HFF-Myc (cell line): ENCODE results near the gene HTT.

ENCODE experiments used
- DNase-seq: peaks from one replicate; pipeline ENCODE4 v3.0.0-alpha.2; 2011; ENCODE audit warnings: low read depth; ENCODE audit errors: extremely low read depth
- H3K4me3 ChIP-seq: replicated peaks from 2 replicates; pipeline ENCODE4 v1.5.1; 2011; ENCODE audit warnings: low read depth, mild to moderate bottlenecking, control low read depth, low read length
- CTCF ChIP-seq: IDR thresholded peaks from 2 replicates; pipeline ENCODE4 v1.5.1; 2012; ENCODE audit warnings: mild to moderate bottlenecking, low read depth, low read length, control low read depth; ENCODE audit errors: missing control alignments

The HTT gene

GRCh38 chr4:3040452-3041191, 33.9 kb upstream of the HTT start:
- H3K4me3 ChIP-seq = no peak overlapping the region
- DNase-seq = no peak
- no peak for TF ChIP-seq CTCF

- TF ChIP-seq CTCF = no peak
- peak overlapping the region; percentile 31 for H3K4me3 ChIP-seq
- DNase-seq = peak; percentile 9
These were observed 33.0 kb upstream of the HTT start for GRCh38 chr4:3041192-3042142.

GRCh38 chr4:3042226-3042625, 32.3 kb upstream of the HTT start:
- no peak for DNase-seq
- no peak for TF ChIP-seq CTCF
- peak overlapping the region; percentile 31 for H3K4me3 ChIP-seq

GRCh38 chr4:3043282-3044020, 31.0 kb upstream of the HTT start:
- no peak for DNase-seq
- H3K4me3 ChIP-seq = no peak overlapping the region
- TF ChIP-seq CTCF = no peak

- no peak for TF ChIP-seq CTCF
- no peak for DNase-seq
These were observed 29.3 kb upstream of the HTT start for GRCh38 chr4:3044870-3045819.

GRCh38 chr4:3046162-3046561, 28.3 kb upstream of the HTT start:
- TF ChIP-seq CTCF = no peak
- no peak overlapping the region for H3K4me3 ChIP-seq
- no peak for DNase-seq

More at GRCh38 chr4:3044870-3045819, 29.3 kb upstream of the HTT start:
- no peak overlapping the region for H3K4me3 ChIP-seq
